Measurements from ENCODE around the gene CNN3.

DNA sequence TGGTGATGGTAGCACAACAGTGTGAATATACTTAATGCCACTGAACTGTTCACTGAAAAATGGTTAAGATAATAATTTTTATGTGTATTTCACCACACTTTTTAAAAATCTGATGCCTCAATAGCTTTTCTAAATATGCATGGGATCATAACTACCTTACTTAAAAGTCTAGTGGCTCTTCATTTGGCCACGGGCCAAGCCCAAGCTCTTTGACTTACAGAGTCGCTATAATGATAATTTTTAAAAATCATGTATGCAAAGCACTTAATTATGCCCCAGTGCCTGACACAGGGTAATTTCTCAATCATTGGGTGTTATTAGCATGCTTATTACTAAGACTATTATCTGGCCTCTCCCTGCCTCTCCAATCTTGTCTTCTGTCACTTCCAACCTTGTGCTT is 7.6 kb upstream of the CNN3 start:
- no peak for TF ChIP-seq CTCF (IDR thresholded peaks at IDR 0.05)
- TF ChIP-seq EP300 (IDR thresholded peaks at IDR 0.05) = no peak
- no peak for TF ChIP-seq POLR2A (IDR thresholded peaks at IDR 0.05)

Data from tibial nerve (tissue), 4 donors.